Spleen (tissue), 11 donors: ENCODE results near the gene LEO1. TPM values are rescaled to one million over a fixed set of nuclear protein-coding genes. Genes with fewer than 3 reads are reported as not detected.

Source experiments
- DNase-seq: peaks from one replicate; pipeline ENCODE4 v3.0.0-alpha.2; 2020
- H3K27ac ChIP-seq, 8 donors: fragments of 200-600 bp; sonication (generic) in 7 of 8; 1 replicate in 4 of 8; 2 replicates in 4 of 8; pipeline versions ENCODE4 v1.5.0 to v1.8.0; 2016 to 2021; ENCODE audit warnings: inconsistent platforms in 4 of 8, mild to moderate bottlenecking in 4 of 8, moderate library complexity in 1 of 8
- H3K27me3 ChIP-seq, 7 donors: fragments of 200-600 bp; sonication (generic) in 6 of 7; replicated peaks in 1 of 7; 1 replicate in 4 of 7; 2 replicates in 3 of 7; pipeline versions ENCODE4 v1.5.0 to v1.8.0; 2016 to 2021; ENCODE audit warnings: inconsistent platforms in 3 of 7, mild to moderate bottlenecking in 1 of 7
- H3K36me3 ChIP-seq, 6 donors: fragments of 200-600 bp; sonication (generic) in 5 of 6; 1 replicate in 4 of 6; 2 replicates in 2 of 6; pipeline versions ENCODE4 v1.5.0 to v1.8.0; 2016 to 2021; ENCODE audit warnings: inconsistent platforms in 2 of 6
- H3K4me1 ChIP-seq, 6 donors: fragments of 200-600 bp; sonication (generic) in 5 of 6; 1 replicate in 3 of 6; 2 replicates in 3 of 6; pipeline versions ENCODE4 v1.5.0 to v1.8.0; 2016 to 2021; ENCODE audit warnings: inconsistent platforms in 3 of 6
- H3K4me3 ChIP-seq, 8 donors: fragments of 200-600 bp; sonication (generic) in 7 of 8; 1 replicate in 4 of 8; 2 replicates in 4 of 8; pipeline versions ENCODE4 v1.5.0 to v1.8.0; 2016 to 2021; ENCODE audit warnings: inconsistent platforms in 4 of 8, mild to moderate bottlenecking in 4 of 8, moderate library complexity in 2 of 8
- H3K9me3 ChIP-seq, 8 donors: fragments of 200-600 bp; sonication (generic) in 7 of 8; 1 replicate in 4 of 8; 2 replicates in 4 of 8; pipeline versions ENCODE4 v1.5.0 to v1.8.0; 2016 to 2021; ENCODE audit warnings: inconsistent platforms in 4 of 8
- CTCF ChIP-seq, 11 experiments: fragments of 200-600 bp in 7 of 11; fragments of 450-650 bp in 4 of 11; sonication (generic) in 4 of 11; IDR thresholded peaks in 8 of 11; conservative IDR thresholded peaks in 3 of 11; 1 replicate in 7 of 11; 2 replicates in 4 of 11; pipeline versions ENCODE4 v1.4.0 to v1.8.0; 2016 to 2021; ENCODE audit warnings: antibody characterized with exemption in 11 of 11, inconsistent platforms in 4 of 11, mild to moderate bottlenecking in 1 of 11
- POLR2A ChIP-seq, 3 donors: fragments of 450-650 bp; IDR thresholded peaks; one replicate each; pipeline ENCODE4 v1.5.1; 2017; ENCODE audit warnings: antibody characterized with exemption in 3 of 3, mild to moderate bottlenecking in 1 of 3
- POLR2AphosphoS5 ChIP-seq, 3 donors: sonication (generic); formaldehyde crosslinking; IDR thresholded peaks; one replicate each; pipeline ENCODE4 v1.5.1; 2017; ENCODE audit warnings: antibody characterized with exemption in 3 of 3
- WGBS, 5 donors: extraction: QIAGEN DNeasy Blood & Tissue Kit in 3 of 5; methylation state at CpG; one replicate each; pipeline versions ENCODE4 v1.1.5 to v1.1.7; 2013 to 2018; 5-methylcytosine and 5-hydroxymethylcytosine counted together
- intact Hi-C: fragments of 100-400 bp; cut with DNase I; formaldehyde crosslinking; loops from one replicate; pipeline ENCODE4 v1.15.0; 2023; ENCODE audit warnings: low total_unique reads
- polyA plus RNA-seq, 3 donors: library from polyadenylated mRNA; stranded (reverse); fragments of 200-250 nt; gene quantifications; one replicate each; pipeline ENCODE4 v1.2.1, GENCODE V29; 2013
- total RNA-seq, 7 donors: library from RNA; depleted of rRNA in 3 of 7; stranded (reverse); fragments of >200 nt in 3 of 7; fragmentation: NEBNext Ultra II Directional in 4 of 7; extraction: Animal tissue kit (Norgen Biotek cat#: 25700) in 4 of 7; gene quantifications; one replicate each; pipeline versions ENCODE4 v1.1.0 to v1.2.1, GENCODE V29; 2016 to 2021
- donor health status: healthy with polysubstance abuse.
- donor health status: DM: no; HTN: no; CAD: no; lungs with moderate emphysema.
- donor health status: DM: no; HTN: no; CAD: no.
- donor health status: Bipolar disorder and iron deficiency.
- donor health status: healthy.
- donor health status: DM: no; HTN: no; CAD: no.
- donor health status: DM: yes; HTN: yes; CAD: no.

LEO1 gene
- total and polyA plus RNA-seq, 10 donors = 7.6 to 19.5 (median 15.5) TPM

- H3K9me3 ChIP-seq = no peaks in the 10 kb centered on the region
- WGBS, 5 donors = 81 to 91% (median 86%) methylated on average over 5 of the region's 5 CpGs
- H3K4me3 ChIP-seq = no peak overlapping the region
- DNase-seq = no peak
- intact Hi-C loops = no loop called here
- no peak for TF ChIP-seq POLR2AphosphoS5 (IDR thresholded peaks at IDR 0.05)
- H3K4me1 ChIP-seq = peaks cover 12 to 46% (median 26%) of the 10 kb centered on the region in 6 donors
- no peaks in the 10 kb centered on the region for H3K27me3 ChIP-seq
- H3K36me3 ChIP-seq = no peaks in the 10 kb centered on the region
- peak overlapping the region in 5 of 8 donors; percentile 12 to 70 (median 32) for H3K27ac ChIP-seq
Measured at GRCh38 chr15:52008359-52008697, 36.8 kb upstream of the LEO1 start.

- H3K27ac ChIP-seq = peak overlapping the region; percentile 6 to 70 (median 51)
- no peaks in the 10 kb centered on the region for H3K27me3 ChIP-seq
- TF ChIP-seq POLR2A (IDR thresholded peaks at IDR 0.05) = no peak
- TF ChIP-seq POLR2AphosphoS5 (IDR thresholded peaks at IDR 0.05) = no peak
- TF ChIP-seq CTCF (IDR thresholded peaks at IDR 0.05 in 8 of 11, conservative IDR thresholded peaks at IDR 0.05 in 3 of 11) = no peak
- H3K36me3 ChIP-seq = no peaks in the 10 kb centered on the region
- DNase-seq = no peak
- peaks cover 0 to 4% (median 0%) of the 10 kb centered on the region in 8 donors for H3K9me3 ChIP-seq
- WGBS, 5 donors = 44 to 64% (median 47%) methylated on average over 3 of the region's 3 CpGs
- intact Hi-C loops = no loop called here
- H3K4me1 ChIP-seq = peaks cover 12 to 41% (median 26%) of the 10 kb centered on the region in 6 donors
- H3K4me3 ChIP-seq = no peak overlapping the region
Measured at GRCh38 chr15:52006702-52007340, 35.2 kb upstream of the LEO1 start.

- 49 to 72% (median 60%) methylated on average over 5 of the region's 5 CpGs for WGBS, 5 donors
- DNase-seq = no peak
- TF ChIP-seq POLR2AphosphoS5 (IDR thresholded peaks at IDR 0.05) (no peak), POLR2A (IDR thresholded peaks at IDR 0.05) (no peak), CTCF (IDR thresholded peaks at IDR 0.05 in 8 of 11, conservative IDR thresholded peaks at IDR 0.05 in 3 of 11) (no peak)
- Histone ChIP-seq H3K4me1 (peaks cover 12 to 41% (median 26%) of the 10 kb centered on the region in 6 donors), H3K27me3 (no peaks in the 10 kb centered on the region), H3K4me3 (no peak overlapping the region), H3K36me3 (no peaks in the 10 kb centered on the region), H3K27ac (peak overlapping the region; percentile 6 to 70 (median 51)), H3K9me3 (peaks cover 0 to 4% (median 0%) of the 10 kb centered on the region in 8 donors)
- intact Hi-C loops = no loop called here
Measured at GRCh38 chr15:52005748-52006701, 34.4 kb upstream of the LEO1 start.

GRCh38 chr15:52004806-52005205 lies 33.2 kb upstream of the LEO1 start:
- no peaks in the 10 kb centered on the region for H3K36me3 ChIP-seq
- no peaks in the 10 kb centered on the region for H3K27me3 ChIP-seq
- no peak overlapping the region for H3K27ac ChIP-seq
- H3K4me1 ChIP-seq = peaks cover 12 to 41% (median 26%) of the 10 kb centered on the region in 6 donors
- 93 to 99% (median 95%) methylated on average over 6 of the region's 6 CpGs for WGBS, 5 donors
- intact Hi-C loops = no loop called here
- no peak overlapping the region for H3K4me3 ChIP-seq
- no peak for DNase-seq
- peaks cover 0 to 4% (median 0%) of the 10 kb centered on the region in 8 donors for H3K9me3 ChIP-seq
- TF ChIP-seq CTCF (IDR thresholded peaks at IDR 0.05 in 8 of 11, conservative IDR thresholded peaks at IDR 0.05 in 3 of 11) (no peak), POLR2AphosphoS5 (IDR thresholded peaks at IDR 0.05) (no peak), POLR2A (IDR thresholded peaks at IDR 0.05) (no peak)
